ENCODE results near the gene MFGE8.

The MFGE8 gene

DNA sequence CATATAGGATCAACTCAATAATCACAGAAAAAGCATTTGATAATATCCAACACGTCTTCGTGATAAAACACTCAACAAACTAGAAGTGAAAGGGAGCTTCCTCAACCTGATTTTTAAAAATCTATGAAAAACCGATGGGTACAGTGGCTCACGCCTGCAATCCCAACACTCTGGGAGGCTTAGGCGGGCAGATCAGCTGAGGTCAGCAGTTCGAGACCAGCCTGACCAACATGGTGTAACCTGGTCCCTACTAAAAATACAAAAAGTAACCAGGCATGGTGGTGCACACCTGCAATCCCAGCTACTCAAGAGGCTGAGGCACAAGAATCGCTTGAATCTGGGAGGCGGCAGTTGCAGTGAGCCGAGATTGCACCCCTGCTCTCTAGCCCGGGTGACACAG is 2.2 kb upstream of the MFGE8 start:
- Histone ChIP-seq H3K36me3 (ENCODE audit: control insufficient read depth, low read depth, low read length) (peaks cover 7% of the 10 kb centered on the region), H3K4me3 (ENCODE audit: low read length) (no peak overlapping the region), H3K27ac (ENCODE audit: low read length) (no peak overlapping the region), H3K9me3 (ENCODE audit: control insufficient read depth, low read depth, low read length) (no peaks in the 10 kb centered on the region), H3K9ac (ENCODE audit: low read length) (no peak overlapping the region), H3K4me1 (ENCODE audit: control insufficient read depth, low read depth, low read length) (peaks cover 10% of the 10 kb centered on the region), H3K27me3 (ENCODE audit: control insufficient read depth, insufficient read depth, low read length) (no peaks in the 10 kb centered on the region)

DNA sequence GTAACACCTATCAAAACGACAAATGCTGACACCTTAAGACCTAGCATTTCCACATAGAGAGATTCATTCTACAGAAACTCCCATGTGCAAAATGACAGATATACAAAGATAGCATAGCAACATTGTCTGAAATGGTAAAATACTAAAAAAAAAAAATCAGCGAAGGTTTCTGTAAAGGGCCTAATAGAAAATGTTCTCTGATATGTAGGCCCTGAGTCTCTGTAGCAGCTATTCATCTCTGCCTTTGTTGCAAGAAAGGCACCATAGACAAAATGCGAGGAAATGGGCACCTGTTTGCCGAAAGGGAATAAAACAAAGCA is 631 bp upstream of the MFGE8 start:
- peaks cover 10% of the 10 kb centered on the region for H3K4me1 ChIP-seq (ENCODE audit: control insufficient read depth, low read depth, low read length)
- peak overlapping the region; percentile 85 for H3K4me3 ChIP-seq (ENCODE audit: low read length)
- H3K36me3 ChIP-seq (ENCODE audit: control insufficient read depth, low read depth, low read length): peaks cover 22% of the 10 kb centered on the region
- H3K27me3 ChIP-seq (ENCODE audit: control insufficient read depth, insufficient read depth, low read length): no peaks in the 10 kb centered on the region
- H3K27ac ChIP-seq (ENCODE audit: low read length): no peak overlapping the region
- H3K9ac ChIP-seq (ENCODE audit: low read length): peak overlapping the region; percentile 70
- H3K9me3 ChIP-seq (ENCODE audit: control insufficient read depth, low read depth, low read length): no peaks in the 10 kb centered on the region

DNA sequence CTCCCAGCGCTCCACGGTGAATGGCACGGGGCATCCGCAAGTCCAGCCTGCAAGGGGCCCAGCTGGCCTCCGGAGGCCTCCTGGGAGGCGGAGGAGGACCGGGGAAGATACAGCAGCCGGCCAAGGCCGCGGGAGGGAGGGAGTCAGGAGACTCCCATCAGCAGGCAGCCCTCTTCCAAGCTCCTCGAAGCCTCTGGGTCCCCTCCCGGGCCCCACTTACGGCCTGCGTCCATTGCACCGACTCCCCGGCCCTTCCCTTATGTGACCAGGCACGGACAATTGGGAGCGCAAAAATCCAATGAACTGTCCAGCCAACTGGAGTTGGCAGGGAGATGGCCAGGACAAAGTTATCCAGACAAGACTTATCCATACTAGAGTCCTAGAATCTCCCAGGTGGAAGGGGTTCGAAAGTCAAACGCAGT is 668 bp downstream of the MFGE8 start:
- peaks cover 10% of the 10 kb centered on the region for H3K4me1 ChIP-seq (ENCODE audit: control insufficient read depth, low read depth, low read length)
- no peaks in the 10 kb centered on the region for H3K27me3 ChIP-seq (ENCODE audit: control insufficient read depth, insufficient read depth, low read length)
- H3K27ac ChIP-seq (ENCODE audit: low read length): no peak overlapping the region
- peaks cover 35% of the 10 kb centered on the region for H3K36me3 ChIP-seq (ENCODE audit: control insufficient read depth, low read depth, low read length)
- peak overlapping the region; percentile 70 for H3K9ac ChIP-seq (ENCODE audit: low read length)
- H3K4me3 ChIP-seq (ENCODE audit: low read length): peak overlapping the region; percentile 85
- H3K9me3 ChIP-seq (ENCODE audit: control insufficient read depth, low read depth, low read length): no peaks in the 10 kb centered on the region

DNA sequence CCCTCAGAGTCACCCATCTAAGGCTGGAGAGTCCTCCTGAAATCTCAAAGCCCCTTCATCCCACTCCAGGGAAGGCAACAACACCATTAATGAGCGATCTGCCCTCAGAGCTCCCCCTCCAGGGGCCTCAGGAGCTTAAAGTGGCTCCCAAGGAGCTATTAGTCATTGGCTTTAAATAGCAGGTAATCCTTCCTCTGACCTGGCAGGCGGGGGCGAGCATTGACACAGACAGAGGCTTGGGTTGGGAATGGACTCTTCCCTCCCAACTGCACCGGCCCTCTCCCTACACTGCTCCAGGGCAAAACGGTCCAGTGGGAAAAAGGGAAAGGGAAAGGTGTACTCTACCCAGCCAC is 1.4 kb downstream of the MFGE8 start:
- Histone ChIP-seq H3K9me3 (ENCODE audit: control insufficient read depth, low read depth, low read length) (no peaks in the 10 kb centered on the region), H3K4me3 (ENCODE audit: low read length) (peak overlapping the region; percentile 85), H3K27ac (ENCODE audit: low read length) (no peak overlapping the region), H3K9ac (ENCODE audit: low read length) (peak overlapping the region; percentile 70), H3K4me1 (ENCODE audit: control insufficient read depth, low read depth, low read length) (peaks cover 10% of the 10 kb centered on the region), H3K36me3 (ENCODE audit: control insufficient read depth, low read depth, low read length) (peaks cover 42% of the 10 kb centered on the region), H3K27me3 (ENCODE audit: control insufficient read depth, insufficient read depth, low read length) (no peaks in the 10 kb centered on the region)

DNA sequence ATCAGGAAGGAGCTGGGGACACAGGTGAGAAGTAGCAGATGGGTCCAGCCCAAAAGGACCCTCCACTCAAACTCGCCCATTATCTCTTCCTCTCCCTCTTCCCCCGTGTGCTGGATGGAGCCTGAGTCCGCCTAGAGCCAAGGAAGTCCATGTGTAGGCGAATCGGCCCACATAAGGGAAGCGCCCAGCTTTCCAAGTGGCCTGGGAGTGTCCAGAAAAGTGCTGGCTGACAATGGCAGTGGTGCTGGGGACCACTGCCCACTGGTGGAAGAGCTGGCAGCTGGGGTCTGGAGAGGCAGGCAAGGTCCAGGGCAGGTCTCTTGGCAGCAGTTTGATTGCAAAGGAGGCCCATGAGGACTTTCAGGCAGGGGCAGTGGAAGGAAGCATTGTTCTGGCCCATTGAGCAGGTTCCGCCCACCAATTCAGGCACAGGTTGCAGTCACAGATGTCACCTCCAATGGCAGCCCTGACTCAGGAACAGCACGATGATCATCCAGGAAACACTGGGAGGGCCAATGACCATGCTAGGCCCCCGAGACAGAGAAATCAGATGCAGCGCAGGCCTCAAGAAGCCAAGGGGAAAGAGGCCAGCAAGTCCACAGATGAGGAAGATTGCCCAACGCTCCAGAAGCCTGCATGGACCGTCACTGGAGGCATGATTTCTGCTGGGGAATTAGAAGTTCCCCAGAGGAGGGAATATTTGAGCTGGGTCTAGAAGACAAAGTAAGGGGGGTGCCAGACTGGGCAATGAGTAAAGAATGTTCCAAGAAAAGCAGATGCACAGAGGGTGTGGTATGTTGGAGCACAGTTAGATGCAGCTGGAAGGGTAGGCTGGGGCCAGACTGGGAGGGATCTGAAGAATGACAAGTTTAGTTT is 3.0 kb downstream of the MFGE8 start:
- Histone ChIP-seq H3K27me3 (ENCODE audit: control insufficient read depth, insufficient read depth, low read length) (no peaks in the 10 kb centered on the region), H3K27ac (ENCODE audit: low read length) (no peak overlapping the region), H3K4me3 (ENCODE audit: low read length) (peak overlapping the region; percentile 8), H3K36me3 (ENCODE audit: control insufficient read depth, low read depth, low read length) (peaks cover 57% of the 10 kb centered on the region), H3K9me3 (ENCODE audit: control insufficient read depth, low read depth, low read length) (no peaks in the 10 kb centered on the region), H3K4me1 (ENCODE audit: control insufficient read depth, low read depth, low read length) (peaks cover 10% of the 10 kb centered on the region), H3K9ac (ENCODE audit: low read length) (no peak overlapping the region)

DNA sequence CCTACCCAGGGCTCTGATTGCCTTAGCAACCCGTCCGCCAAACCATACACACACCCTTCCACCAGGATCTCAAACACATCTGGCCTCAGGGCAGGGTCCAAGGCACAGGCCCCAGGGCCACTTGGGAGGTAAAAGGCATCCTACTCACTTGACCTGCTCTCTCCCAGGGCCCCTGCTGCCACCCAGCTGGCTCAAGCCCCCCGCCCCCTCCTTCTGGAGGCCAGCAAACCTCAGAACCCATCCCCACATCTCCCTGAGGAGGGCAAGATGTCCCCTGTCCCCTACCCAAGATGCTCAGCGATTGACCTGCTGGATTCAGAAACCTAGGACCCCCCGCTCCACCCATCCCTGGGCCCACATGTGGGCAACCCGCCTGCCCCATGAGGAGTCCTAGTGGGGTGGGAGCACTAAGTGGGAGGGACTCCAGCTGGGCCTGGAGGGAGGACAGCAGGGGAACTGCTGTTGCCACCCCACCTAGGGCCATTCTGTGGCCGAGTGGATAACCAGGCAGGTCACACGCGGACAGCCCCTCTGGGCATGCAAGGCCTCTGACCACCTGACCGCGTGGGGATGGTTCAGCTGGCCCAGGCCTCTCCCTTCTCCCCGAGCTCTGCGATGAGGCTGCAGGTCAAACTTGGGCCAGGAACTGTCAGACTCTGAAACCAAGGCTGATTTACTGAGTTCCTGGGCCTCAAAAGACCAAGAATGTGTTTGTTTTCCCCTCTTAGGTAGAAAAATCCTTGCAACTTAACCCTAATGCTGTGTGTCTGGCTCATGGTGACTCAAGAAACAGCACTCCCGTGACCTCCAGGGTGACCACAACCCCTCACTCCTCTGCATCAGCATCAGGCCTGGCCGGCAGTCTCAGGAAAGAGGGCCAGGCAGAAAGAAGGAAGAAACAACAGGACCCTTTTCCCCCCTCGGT is 4.2 kb downstream of the MFGE8 start:
- Histone ChIP-seq H3K27me3 (ENCODE audit: control insufficient read depth, insufficient read depth, low read length) (no peaks in the 10 kb centered on the region), H3K27ac (ENCODE audit: low read length) (no peak overlapping the region), H3K36me3 (ENCODE audit: control insufficient read depth, low read depth, low read length) (peaks cover 68% of the 10 kb centered on the region), H3K9me3 (ENCODE audit: control insufficient read depth, low read depth, low read length) (no peaks in the 10 kb centered on the region), H3K9ac (ENCODE audit: low read length) (no peak overlapping the region), H3K4me3 (ENCODE audit: low read length) (peak overlapping the region; percentile 8), H3K4me1 (ENCODE audit: control insufficient read depth, low read depth, low read length) (peaks cover 14% of the 10 kb centered on the region)

DNA sequence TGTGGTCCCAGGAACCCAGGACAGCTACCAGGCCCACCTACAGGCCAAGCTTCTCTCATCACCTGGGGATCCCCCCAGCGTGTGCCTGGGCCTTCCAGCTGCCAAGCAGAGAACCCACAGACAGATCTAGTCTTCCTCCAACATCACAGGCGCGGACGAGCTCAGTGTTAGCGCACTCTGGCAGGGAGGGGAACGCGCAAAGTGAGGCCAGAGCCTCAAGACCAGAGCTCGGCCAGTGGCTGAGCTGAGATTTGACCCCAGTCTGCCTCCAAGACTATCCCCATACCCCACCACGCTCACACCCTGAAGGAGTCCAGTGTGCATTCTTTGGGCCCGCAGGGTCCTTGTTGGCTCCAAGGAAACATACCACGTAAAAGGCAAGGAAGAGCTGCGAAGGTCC is 5.1 kb downstream of the MFGE8 start:
- peaks cover 11% of the 10 kb centered on the region for H3K4me1 ChIP-seq (ENCODE audit: control insufficient read depth, low read depth, low read length)
- H3K9ac ChIP-seq (ENCODE audit: low read length): no peak overlapping the region
- no peaks in the 10 kb centered on the region for H3K9me3 ChIP-seq (ENCODE audit: control insufficient read depth, low read depth, low read length)
- no peak overlapping the region for H3K27ac ChIP-seq (ENCODE audit: low read length)
- no peak overlapping the region for H3K4me3 ChIP-seq (ENCODE audit: low read length)
- H3K27me3 ChIP-seq (ENCODE audit: control insufficient read depth, insufficient read depth, low read length): no peaks in the 10 kb centered on the region
- peaks cover 76% of the 10 kb centered on the region for H3K36me3 ChIP-seq (ENCODE audit: control insufficient read depth, low read depth, low read length)

DNA sequence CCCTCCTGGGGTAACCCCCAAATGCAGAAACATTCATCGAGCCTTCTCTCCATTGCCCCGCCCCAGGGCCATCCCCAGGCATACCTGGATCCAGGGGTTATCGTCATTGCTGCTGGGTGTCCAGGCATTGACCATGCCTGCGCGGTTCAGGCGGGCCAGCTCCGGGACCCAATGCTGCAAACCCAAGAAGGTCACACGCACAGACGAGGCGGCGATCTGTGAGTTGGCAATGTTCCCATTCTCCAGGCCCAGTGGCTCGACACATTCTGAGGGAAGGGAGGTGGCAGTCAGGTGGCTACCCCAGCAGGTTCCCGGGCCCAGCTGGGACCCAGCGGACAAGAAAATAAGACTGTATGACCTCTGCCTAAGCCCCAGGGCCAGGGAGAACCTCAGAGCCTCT is 6.1 kb downstream of the MFGE8 start:
- Histone ChIP-seq H3K4me1 (ENCODE audit: control insufficient read depth, low read depth, low read length) (peaks cover 11% of the 10 kb centered on the region), H3K4me3 (ENCODE audit: low read length) (no peak overlapping the region), H3K9me3 (ENCODE audit: control insufficient read depth, low read depth, low read length) (no peaks in the 10 kb centered on the region), H3K36me3 (ENCODE audit: control insufficient read depth, low read depth, low read length) (peaks cover 86% of the 10 kb centered on the region), H3K9ac (ENCODE audit: low read length) (no peak overlapping the region), H3K27me3 (ENCODE audit: control insufficient read depth, insufficient read depth, low read length) (no peaks in the 10 kb centered on the region), H3K27ac (ENCODE audit: low read length) (no peak overlapping the region)

DNA sequence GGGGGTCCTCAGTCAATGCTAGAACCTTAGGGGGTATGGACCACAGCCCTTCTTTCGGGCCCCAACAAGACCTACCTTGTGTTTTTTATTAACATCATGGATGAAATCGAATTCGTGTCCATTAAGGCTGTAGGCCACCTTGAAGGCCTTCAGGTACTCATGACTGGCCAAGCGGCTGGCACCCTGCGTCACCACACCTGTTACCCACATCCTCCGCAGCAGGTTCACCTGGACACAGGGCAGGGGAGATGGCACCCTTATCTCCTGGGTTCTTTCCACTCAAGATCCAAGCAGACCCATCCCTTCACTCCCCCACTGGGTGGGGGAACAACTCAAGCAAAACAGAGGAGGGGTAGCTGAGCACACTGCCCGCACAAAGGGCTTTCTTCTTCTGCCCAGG is 6.6 kb downstream of the MFGE8 start:
- Histone ChIP-seq H3K27ac (ENCODE audit: low read length) (no peak overlapping the region), H3K4me3 (ENCODE audit: low read length) (no peak overlapping the region), H3K4me1 (ENCODE audit: control insufficient read depth, low read depth, low read length) (peaks cover 11% of the 10 kb centered on the region), H3K27me3 (ENCODE audit: control insufficient read depth, insufficient read depth, low read length) (no peaks in the 10 kb centered on the region), H3K9ac (ENCODE audit: low read length) (no peak overlapping the region), H3K9me3 (ENCODE audit: control insufficient read depth, low read depth, low read length) (no peaks in the 10 kb centered on the region), H3K36me3 (ENCODE audit: control insufficient read depth, low read depth, low read length) (peaks cover 92% of the 10 kb centered on the region)

DNA sequence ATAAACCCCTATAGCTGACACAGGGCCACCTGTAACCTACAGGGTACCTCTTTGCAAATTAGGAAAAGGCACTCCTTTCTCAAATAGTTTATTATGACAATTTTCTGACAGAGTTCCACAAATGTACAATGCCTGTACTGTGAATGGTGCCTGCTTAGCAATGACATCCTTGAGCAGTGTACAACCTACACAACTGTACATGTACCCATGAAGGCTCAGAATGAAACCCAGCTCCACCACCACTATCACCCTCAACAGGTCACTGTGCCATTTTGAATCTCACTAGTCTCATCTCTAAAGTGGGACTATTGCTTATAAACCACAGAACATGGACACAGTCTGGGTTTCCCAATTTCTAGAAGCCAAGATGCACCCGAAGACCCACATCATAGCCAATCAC is 7.0 kb downstream of the MFGE8 start:
- H3K36me3 ChIP-seq (ENCODE audit: control insufficient read depth, low read depth, low read length): peaks cover 95% of the 10 kb centered on the region
- no peaks in the 10 kb centered on the region for H3K27me3 ChIP-seq (ENCODE audit: control insufficient read depth, insufficient read depth, low read length)
- H3K4me3 ChIP-seq (ENCODE audit: low read length): no peak overlapping the region
- no peak overlapping the region for H3K9ac ChIP-seq (ENCODE audit: low read length)
- no peak overlapping the region for H3K27ac ChIP-seq (ENCODE audit: low read length)
- no peaks in the 10 kb centered on the region for H3K9me3 ChIP-seq (ENCODE audit: control insufficient read depth, low read depth, low read length)
- peaks cover 6% of the 10 kb centered on the region for H3K4me1 ChIP-seq (ENCODE audit: control insufficient read depth, low read depth, low read length)

DNA sequence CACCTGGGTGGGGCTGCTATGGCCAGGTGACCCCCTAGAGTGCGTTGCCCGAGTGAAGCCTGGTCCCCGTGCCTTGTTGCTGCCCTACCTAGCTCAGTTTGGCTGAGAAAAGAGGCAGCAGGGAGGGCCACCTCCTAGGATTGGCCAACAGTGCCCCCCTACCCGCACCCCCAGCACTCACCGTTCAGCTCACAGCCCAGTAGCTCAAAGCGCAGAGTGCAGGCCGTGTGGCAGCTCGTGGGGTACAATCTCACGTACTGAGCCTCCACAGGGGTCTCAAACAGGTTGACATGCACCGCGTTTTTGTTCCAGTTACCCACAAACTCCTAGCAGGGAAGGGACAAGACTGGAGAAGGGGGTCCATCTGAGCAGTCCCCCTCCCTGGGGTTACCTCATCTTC is 7.6 kb downstream of the MFGE8 start:
- Histone ChIP-seq H3K9me3 (ENCODE audit: control insufficient read depth, low read depth, low read length) (no peaks in the 10 kb centered on the region), H3K36me3 (ENCODE audit: control insufficient read depth, low read depth, low read length) (peaks cover 97% of the 10 kb centered on the region), H3K4me3 (ENCODE audit: low read length) (no peak overlapping the region), H3K4me1 (ENCODE audit: control insufficient read depth, low read depth, low read length) (peaks cover 4% of the 10 kb centered on the region), H3K27me3 (ENCODE audit: control insufficient read depth, insufficient read depth, low read length) (no peaks in the 10 kb centered on the region), H3K9ac (ENCODE audit: low read length) (no peak overlapping the region), H3K27ac (ENCODE audit: low read length) (no peak overlapping the region)
